ENCODE results near the gene FANCE.

Gene FANCE

GRCh38 chr6:35512740-35513139 is 60.6 kb downstream of the FANCE start, which contains the start of gene TULP1:
TSS of gene TULP1 (minus strand) at chr6:35512896. CDS start at chr6:35512858, 38 bp downstream.
- TF ChIP-seq SIN3A (IDR thresholded peaks at IDR 0.05; ENCODE audit: borderline replicate concordance, insufficient read depth, low read length), result no peak
- no peak for TF ChIP-seq REST (IDR thresholded peaks at IDR 0.05; ENCODE audit: insufficient read depth in 1 of 2, low read depth in 2 of 2, low read length in 2 of 2)
- no peak for TF ChIP-seq FOXP2 (optimal IDR thresholded peaks at IDR 0.05; ENCODE audit: borderline replicate concordance, extremely low read depth, extremely low read length, insufficient read depth)

GRCh38 chr6:35514587-35514986 is 62.4 kb downstream of the FANCE start:
- TF ChIP-seq SIN3A (IDR thresholded peaks at IDR 0.05; ENCODE audit: borderline replicate concordance, insufficient read depth, low read length) (no peak), POLR2AphosphoS5 (IDR thresholded peaks at IDR 0.05; ENCODE audit: low read depth, low read length) (no peak), TAF1 (IDR thresholded peaks at IDR 0.05; ENCODE audit: borderline replicate concordance, insufficient read depth, low read length) (no peak), FOXP2 (optimal IDR thresholded peaks at IDR 0.05; ENCODE audit: borderline replicate concordance, extremely low read depth, extremely low read length, insufficient read depth) (no peak), REST (IDR thresholded peaks at IDR 0.05; ENCODE audit: insufficient read depth in 1 of 2, low read depth in 2 of 2, low read length in 2 of 2) (no peak)
